M059J (cell line): ENCODE data around the gene RGS11. TPM values are rescaled to one million over a fixed set of nuclear protein-coding genes. Genes with fewer than 3 reads are reported as not detected.

ENCODE experiments used
- DNase-seq: peaks from one replicate; pipeline ENCODE4 v3.0.0-alpha.2; 2012; ENCODE audit warnings: low read depth
- total RNA-seq: library from RNA; depleted of rRNA; stranded (reverse); fragments of >200 nt; shearing (Covaris generic); gene quantifications from 2 replicates; pipeline ENCODE4 v1.2.3, GENCODE V29; 2014; rRNA removed

Gene RGS11
- total RNA-seq = not detected in 2 replicates

DNA sequence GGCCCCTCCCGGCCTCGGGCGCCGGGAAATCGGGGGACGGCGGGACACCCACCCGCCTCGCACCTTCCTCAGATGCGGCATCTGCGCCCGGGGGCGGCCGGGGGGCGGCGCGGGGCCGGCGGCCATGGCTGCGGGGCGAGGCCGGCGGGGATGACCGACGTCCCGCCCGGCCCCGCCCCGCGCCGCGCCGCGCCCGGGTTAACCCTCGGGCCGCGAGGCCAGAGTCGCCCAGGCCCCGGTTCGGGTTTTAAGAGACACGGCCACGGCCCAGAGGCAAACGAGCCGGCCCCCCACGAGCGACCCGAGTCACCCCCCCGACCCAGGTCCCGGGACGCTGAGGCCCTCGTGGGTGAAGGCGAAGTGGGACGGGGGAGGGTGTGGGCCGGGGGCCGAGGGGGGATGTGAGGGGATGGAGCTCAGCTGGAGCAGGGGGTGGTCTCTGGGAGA is at the start of gene RGS11:
RGS11 (minus strand) TSS at position 159 of the 447 bp plus-strand sequence; CDS start at position 126, 33 bp downstream.
- DNase-seq = no peak

- DNase-seq = no peak
These were observed 48.9 kb upstream of the RGS11 start for GRCh38 chr16:324451-325334.

DNA sequence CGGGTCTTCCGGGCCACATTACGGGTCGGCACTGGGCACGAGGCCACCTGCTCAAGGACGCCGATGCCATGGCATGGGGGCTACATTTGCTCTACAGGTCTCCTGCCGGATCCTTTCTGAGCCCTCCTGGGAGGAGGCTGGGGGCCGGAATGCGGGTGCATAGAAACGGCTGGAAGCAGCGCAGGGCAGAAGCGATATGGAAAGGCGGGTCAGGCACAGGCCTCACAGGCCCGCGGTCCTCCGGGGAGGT is 48.4 kb upstream of the RGS11 start:
- DNase-seq = no peak

GRCh38 chr16:322476-323143 is 46.9 kb upstream of the RGS11 start:
- DNase-seq = no peak

DNA sequence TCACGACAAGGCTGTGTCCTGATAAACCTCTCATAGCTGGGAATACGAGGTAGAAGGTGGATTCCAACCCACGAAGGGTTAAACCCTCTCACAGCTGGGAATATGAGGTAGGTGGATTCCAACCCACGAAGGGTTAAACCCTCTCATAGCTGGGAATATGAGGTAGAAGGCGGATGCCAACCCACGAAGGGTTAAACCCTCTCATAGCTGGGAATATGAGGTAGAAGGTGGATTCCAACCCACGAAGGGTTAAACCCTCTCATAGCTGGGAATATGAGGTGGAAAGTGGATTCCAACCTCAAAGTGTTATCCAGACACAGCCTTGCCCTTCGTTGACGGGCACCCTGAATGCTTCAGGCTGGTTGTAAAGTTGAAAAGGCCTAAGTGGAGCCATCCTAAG is 45.8 kb upstream of the RGS11 start:
- no peak for DNase-seq

- DNase-seq = no peak
These were observed 44.5 kb upstream of the RGS11 start for GRCh38 chr16:320206-320605.

DNA sequence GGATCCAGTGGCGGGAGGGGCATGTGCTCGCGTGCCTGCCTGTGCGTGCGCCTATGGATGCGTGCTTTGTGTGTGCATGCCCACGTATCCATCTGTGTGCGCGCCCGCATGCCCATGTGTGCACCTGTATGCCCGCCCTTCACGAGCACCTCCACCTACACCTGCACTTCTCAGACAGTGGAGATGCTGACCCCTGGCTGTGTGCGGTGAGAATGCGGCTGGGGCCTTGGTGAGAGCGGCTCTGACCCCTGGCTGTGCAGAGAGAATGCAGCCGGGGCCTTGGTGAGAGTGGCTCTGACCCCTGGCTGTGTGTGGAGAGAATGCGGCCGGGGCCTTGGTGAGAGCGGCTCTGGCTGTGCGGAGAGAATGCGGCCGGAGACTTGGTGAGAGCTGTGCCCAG is 42.9 kb upstream of the RGS11 start:
- no peak for DNase-seq

GRCh38 chr16:317583-317982 is 41.8 kb upstream of the RGS11 start:
- no peak for DNase-seq

- DNase-seq = no peak
These were observed 41.2 kb upstream of the RGS11 start for GRCh38 chr16:316741-317464.

DNA sequence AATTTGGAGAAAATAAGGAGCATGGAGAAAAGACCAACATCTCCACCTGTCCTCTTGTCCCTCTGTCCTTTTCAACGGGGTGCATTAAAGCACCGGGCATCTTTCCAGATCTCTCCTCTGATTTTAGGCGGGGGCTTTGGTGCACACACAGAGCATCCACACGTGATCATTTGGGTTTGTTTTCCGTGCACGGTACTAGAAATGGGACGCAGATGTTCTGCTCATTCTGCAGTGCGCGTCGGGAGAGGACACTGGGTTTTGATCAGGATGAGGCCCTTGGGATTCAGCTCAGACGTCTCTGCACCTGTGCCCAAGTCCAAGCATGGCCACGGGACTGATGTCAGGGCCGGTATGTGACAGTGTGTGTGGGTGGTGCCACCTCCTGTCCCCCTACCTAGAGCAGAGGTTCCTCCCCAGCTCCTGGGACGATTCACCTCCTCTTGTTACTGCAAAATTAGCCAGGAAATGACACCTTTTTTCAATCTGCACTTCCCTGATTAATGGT is 39.1 kb upstream of the RGS11 start:
- no peak for DNase-seq

GRCh38 chr16:314351-314750 is 38.6 kb upstream of the RGS11 start:
- DNase-seq = no peak

- no peak for DNase-seq
These were observed 36.0 kb upstream of the RGS11 start for GRCh38 chr16:311725-312124.

GRCh38 chr16:309476-309875 is 33.7 kb upstream of the RGS11 start:
- no peak for DNase-seq

DNA sequence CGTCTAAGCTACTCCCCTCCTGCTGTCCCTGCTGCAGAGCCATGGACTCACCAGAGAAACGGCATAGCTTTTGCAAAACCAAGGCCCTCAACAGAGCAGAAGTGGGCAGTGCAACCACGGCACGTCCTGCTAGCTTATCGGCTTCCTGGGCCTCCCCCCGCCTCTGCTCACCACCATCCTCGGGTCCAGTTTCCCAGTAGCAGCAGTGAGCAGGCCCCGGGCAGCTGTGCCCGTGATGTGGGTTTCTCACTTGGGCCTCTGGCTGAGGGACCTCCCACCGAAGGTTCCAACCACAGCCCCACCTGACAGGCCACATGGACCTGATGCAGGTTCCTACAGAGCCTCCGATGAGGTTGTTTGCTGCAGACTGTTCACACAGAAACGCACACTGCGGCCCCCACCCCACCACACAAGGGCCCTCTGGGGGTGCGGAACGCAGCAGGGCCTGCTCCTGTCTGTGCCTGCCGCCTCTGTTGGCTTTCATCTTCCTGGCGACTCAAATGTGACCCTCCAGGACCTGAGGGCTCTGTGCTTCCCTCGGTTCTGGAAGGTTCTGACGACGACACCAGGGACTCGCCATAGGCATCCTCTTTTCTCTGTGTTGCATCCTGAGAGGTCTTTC is 32.1 kb upstream of the RGS11 start:
- DNase-seq = no peak

- DNase-seq = no peak
These were observed 31.2 kb upstream of the RGS11 start for GRCh38 chr16:306911-307370.

- no peak for DNase-seq
These were observed 30.3 kb upstream of the RGS11 start for GRCh38 chr16:305916-306626.

GRCh38 chr16:303760-304505 is 28.2 kb upstream of the RGS11 start:
- no peak for DNase-seq

DNA sequence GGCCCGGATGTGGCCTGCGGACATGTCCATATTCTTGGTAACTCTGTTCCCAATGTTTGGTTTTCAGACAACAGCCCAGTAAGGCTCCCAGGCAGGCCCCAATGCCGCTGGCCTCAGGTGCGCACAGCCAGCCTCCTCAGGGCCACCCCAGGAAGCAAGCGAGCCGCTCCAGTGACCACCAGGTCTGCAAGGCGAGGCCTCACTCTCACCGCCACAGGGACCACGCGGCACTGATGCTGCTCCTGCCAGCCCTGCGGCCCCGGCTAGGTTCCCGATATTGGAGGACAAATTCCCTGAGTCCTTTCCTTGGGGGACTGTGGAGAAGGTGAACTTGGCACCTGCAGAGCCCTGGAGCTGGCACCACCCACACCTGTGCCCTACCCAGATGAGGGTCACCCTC is 26.2 kb upstream of the RGS11 start:
- no peak for DNase-seq

- no peak for DNase-seq
These were observed 25.5 kb upstream of the RGS11 start for GRCh38 chr16:301235-301634.

DNA sequence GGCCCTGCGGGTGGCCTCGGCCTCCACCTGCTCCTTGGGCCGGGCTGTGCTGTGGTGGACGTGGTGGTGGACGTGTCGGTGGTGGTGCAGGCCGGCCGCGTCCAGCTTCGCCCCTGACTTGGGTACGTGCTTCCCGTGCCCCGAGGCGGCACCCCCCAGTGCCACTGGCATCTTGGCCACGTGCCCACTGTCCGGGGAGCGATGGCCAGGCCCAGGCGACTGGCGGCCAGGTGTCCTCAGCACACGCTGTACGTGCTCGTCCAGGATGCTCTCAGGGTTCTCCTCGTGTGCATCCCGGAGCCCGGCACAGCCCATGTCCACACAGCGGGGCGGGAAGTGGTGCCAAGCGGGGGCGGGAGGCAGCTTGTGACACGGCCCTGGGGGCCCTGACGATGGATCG is 22.1 kb upstream of the RGS11 start:
- DNase-seq = no peak
